Ureter (tissue), 1 donor: ENCODE results near the gene CTNNBIP1. TPM values are rescaled to one million over a fixed set of nuclear protein-coding genes. Genes with fewer than 3 reads are reported as not detected.

Source experiments
- DNase-seq: peaks from one replicate; pipeline ENCODE4 v3.0.0-alpha.2; 2020; ENCODE audit warnings: low spot score
- total RNA-seq: library from RNA; stranded (reverse); gene quantifications from one replicate; pipeline ENCODE4 v1.2.4, GENCODE V29; 2023
- donor health status: DM: yes; HTN: yes; CAD: no.

Gene CTNNBIP1
- total RNA-seq, 1 donor from 2014 or later, result 28.4 TPM

GRCh38 chr1:9877962-9878361 is 32.1 kb downstream of the CTNNBIP1 start:
- DNase-seq, result peak; percentile 85

DNA sequence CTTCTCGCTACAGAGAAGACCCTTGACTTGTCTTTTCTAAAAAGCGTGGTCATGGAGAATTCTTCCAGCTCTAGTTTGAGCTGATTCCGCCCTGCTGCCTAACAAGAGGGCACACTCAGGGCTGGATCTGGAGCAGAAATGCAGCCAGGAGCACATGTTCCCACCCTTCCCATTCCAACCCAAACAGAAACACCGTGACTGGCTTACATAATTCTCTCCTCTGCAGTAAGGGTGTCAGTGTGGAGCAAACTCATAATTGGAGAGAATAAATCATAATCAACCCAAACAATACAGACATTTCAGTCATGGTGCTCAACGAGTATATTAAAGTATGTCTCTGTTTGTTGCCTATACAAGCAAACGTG is 34.5 kb downstream of the CTNNBIP1 start:
- DNase-seq, result no peak

GRCh38 chr1:9874959-9875635 is 35.0 kb downstream of the CTNNBIP1 start:
- peak; percentile 74 for DNase-seq

DNA sequence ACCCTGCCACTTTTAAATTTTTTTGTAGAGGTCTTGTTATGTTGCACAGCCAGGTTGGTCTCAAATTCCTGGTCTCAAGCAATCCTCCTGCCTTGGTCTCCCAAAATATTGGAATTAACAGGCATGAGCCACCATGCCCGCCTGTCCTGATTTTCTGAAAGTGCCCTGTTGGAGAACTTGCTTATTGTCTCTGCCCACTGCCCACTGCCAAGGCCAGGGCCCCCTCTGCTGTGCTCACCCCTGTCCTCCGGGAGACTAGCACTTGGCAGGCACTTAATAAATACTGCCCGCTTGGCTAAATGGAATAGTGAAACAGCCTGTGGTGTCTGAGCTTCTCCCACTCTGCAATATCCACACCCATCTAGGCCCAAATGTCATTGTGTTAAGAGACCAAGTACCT is 35.7 kb downstream of the CTNNBIP1 start:
- DNase-seq, result no peak

GRCh38 chr1:9873992-9874391 is 36.1 kb downstream of the CTNNBIP1 start:
- no peak for DNase-seq

GRCh38 chr1:9873385-9873784 is 36.7 kb downstream of the CTNNBIP1 start:
- no peak for DNase-seq

- no peak for DNase-seq
Measured at GRCh38 chr1:9872430-9873165, 37.5 kb downstream of the CTNNBIP1 start.

DNA sequence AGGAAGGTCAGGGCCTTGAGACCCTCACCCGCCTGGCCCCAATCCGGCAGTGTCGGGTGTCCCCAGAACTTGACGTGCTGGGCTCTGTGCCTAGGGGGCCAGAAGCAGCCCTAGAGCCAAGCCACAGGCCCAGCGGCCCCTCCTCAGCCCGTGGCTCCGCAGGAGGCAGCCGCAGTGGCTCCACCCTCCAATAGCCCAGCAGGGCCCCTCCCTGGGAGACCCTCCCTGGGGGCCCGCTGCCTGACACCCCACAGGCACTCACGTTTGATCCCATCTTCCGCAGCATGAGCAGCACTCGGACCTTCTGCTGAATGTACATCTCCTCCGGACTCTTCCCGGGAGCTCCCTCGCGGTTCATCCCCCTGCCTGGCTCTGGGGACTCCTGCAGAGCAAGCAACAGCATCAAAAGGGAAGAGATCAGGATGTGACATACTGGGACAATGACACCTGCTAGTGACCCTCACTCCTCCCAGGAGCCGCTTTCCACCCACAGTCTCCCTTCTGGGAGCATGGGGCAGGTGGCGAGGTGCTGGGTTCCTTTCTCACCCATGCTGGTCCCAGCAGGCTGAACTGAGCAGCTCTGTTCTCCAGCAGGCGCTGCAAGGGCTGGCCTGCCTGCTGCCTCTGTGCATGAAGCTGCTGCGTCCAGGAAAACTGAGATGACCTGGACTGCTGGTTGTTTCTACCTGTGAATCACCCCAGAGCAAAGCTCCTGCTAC is 38.2 kb downstream of the CTNNBIP1 start:
- DNase-seq, result no peak

- no peak for DNase-seq
Measured at GRCh38 chr1:9871021-9871420, 39.0 kb downstream of the CTNNBIP1 start.

GRCh38 chr1:9870572-9870971 is 39.5 kb downstream of the CTNNBIP1 start:
- DNase-seq, result no peak

- no peak for DNase-seq
Measured at GRCh38 chr1:9869831-9870251, 40.2 kb downstream of the CTNNBIP1 start.

DNA sequence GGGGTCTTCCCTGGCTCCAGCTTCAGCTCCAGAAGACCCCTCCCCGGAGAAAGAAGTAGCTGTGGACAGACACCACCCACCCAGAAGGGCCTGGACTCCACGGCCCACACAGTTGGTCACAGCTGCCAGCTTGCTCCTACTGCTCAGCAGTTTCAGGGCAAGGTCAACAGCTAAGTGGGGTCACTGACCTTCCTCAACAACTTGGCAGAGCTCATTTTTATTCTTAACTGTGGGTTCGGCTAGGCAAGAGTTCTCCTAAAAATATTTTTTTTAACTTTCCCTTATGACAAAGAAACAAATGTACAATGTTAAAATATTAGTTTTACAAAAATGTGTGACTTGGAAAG is 41.9 kb downstream of the CTNNBIP1 start:
- no peak for DNase-seq

- DNase-seq, result peak; percentile 87
Measured at GRCh38 chr1:9867408-9868243, 42.4 kb downstream of the CTNNBIP1 start.

DNA sequence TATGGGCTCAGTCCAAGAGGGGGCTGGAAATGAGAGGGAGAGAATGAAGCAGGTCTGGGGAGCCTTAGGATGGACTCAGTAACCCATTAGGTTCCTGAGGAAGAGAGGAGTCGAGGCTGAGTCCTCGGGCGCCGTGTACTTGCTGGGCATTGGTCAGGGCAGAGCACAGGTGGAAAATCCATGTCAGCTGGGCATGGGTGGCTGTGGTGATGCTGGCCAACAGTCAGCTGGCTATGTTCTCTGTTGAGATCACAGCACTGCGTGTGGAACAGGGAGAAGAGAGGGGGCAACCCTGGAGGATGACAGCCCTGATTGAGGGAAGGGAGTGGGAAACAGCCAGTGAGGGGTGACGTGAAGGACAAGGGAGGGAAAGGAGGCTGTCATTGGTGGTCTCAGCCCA is 43.2 kb downstream of the CTNNBIP1 start:
- DNase-seq, result no peak

- DNase-seq, result no peak
Measured at GRCh38 chr1:9865724-9866123, 44.3 kb downstream of the CTNNBIP1 start.

DNA sequence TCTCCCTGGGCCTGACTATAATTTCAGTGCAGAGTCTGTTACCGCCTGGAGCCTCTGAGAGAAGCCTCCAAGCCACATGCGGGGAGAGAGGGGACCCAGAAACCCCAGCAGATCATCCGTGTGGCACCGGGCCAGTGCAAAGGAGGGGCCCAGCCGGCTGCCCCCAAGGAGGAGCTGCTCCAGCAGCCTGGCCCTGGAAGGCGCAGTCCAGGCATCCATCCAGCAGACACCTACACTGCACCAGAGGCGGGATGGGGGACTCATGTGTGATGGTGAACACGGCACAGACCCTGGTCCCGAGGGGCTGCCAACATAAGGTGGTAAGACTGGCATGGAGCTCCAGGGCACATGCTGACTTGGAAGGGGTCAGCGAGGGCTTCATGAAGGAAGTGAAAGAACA is 46.7 kb downstream of the CTNNBIP1 start:
- no peak for DNase-seq

GRCh38 chr1:9861360-9861759 is 48.7 kb downstream of the CTNNBIP1 start:
- DNase-seq, result no peak

DNA sequence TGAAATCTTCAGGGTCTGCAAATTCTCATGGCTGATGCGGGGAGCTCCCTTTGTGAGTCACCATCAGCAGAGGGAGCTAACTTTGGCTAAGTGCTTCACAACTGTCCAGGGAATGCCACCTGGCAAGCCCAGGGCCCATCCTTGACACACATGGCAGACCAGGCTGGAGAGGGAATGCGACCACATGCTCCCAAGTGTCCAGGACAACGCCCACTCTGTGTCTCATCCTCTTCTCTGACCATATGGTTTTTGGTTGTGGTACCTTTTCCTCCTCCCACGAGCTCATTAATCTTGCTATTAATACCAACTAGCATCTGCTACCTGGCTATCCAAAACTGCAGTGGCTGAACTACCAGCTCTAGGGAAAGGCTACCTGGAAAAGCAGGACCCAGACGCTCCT is 49.2 kb downstream of the CTNNBIP1 start:
- DNase-seq, result no peak

GRCh38 chr1:9859281-9860014 is 50.6 kb downstream of the CTNNBIP1 start:
- no peak for DNase-seq

GRCh38 chr1:9858293-9859035 is 51.6 kb downstream of the CTNNBIP1 start:
- DNase-seq, result no peak

- no peak for DNase-seq
Measured at GRCh38 chr1:9855186-9855585, 54.9 kb downstream of the CTNNBIP1 start.
